Lower lobe of right lung (tissue), 2 donors: ENCODE data around the gene ERFL. TPM values are rescaled to one million over a fixed set of nuclear protein-coding genes. Genes with fewer than 3 reads are reported as not detected.

Experiments
- ATAC-seq, 2 donors: fragments of 200-7000 bp; cut with Tn5 transposase; one replicate each; pipeline ENCODE4 v1.9.1; 2020 to 2022; ENCODE audit warnings: mild to moderate bottlenecking in 2 of 2, moderate library complexity in 2 of 2
- DNase-seq: peaks from one replicate; pipeline ENCODE4 v3.0.0-alpha.2; 2020
- H3K27ac ChIP-seq: fragments of 200-600 bp; one replicate; pipeline ENCODE4 v1.8.0; 2022
- H3K27me3 ChIP-seq: fragments of 200-600 bp; one replicate; pipeline ENCODE4 v1.8.0; 2022; ENCODE audit warnings: low read depth
- H3K36me3 ChIP-seq: fragments of 200-600 bp; one replicate; pipeline ENCODE4 v1.8.0; 2022; ENCODE audit warnings: mild to moderate bottlenecking
- H3K4me1 ChIP-seq: fragments of 200-600 bp; one replicate; pipeline ENCODE4 v1.8.0; 2022
- H3K4me3 ChIP-seq: fragments of 200-600 bp; one replicate; pipeline ENCODE4 v1.8.0; 2022; ENCODE audit warnings: mild to moderate bottlenecking
- H3K9me3 ChIP-seq: fragments of 200-600 bp; one replicate; pipeline ENCODE4 v1.8.0; 2022
- CTCF ChIP-seq: fragments of 200-600 bp; IDR thresholded peaks from one replicate; pipeline ENCODE4 v1.8.0; 2022; ENCODE audit warnings: antibody characterized with exemption, mild to moderate bottlenecking
- intact Hi-C: fragments of 100-400 bp; cut with DNase I; formaldehyde crosslinking; loops from one replicate; pipeline ENCODE4 v1.11.0; 2022
- total RNA-seq: library from RNA; stranded (reverse); fragmentation: NEBNext Ultra II Directional; extraction: Animal tissue kit (Norgen Biotek cat#: 25700); gene quantifications from one replicate; pipeline ENCODE4 v1.2.1, GENCODE V29; 2021
- donor health status: DM: no; HTN: yes; CAD: no; lungs with severe emphysema.

Gene ERFL
- total RNA-seq, 1 donor from 2014 or later, result 0.41 TPM

GRCh38 chr19:41932720-41933332, 4.6 kb upstream of the ERFL start:
- DNase-seq (no peak), ATAC-seq (no peak)
- TF ChIP-seq CTCF, result no peak
- Histone ChIP-seq H3K27me3 (peaks cover 60% of the 10 kb centered on the region), H3K36me3 (no peaks in the 10 kb centered on the region), H3K4me3 (no peak overlapping the region), H3K4me1 (peaks cover 14% of the 10 kb centered on the region), H3K27ac (no peak overlapping the region), H3K9me3 (no peaks in the 10 kb centered on the region)
- intact Hi-C loops, result loop anchor here (10.0 kb wide), 1 partner anchor 48 kb away; the partner anchor contains the start of gene ARHGEF1

DNA sequence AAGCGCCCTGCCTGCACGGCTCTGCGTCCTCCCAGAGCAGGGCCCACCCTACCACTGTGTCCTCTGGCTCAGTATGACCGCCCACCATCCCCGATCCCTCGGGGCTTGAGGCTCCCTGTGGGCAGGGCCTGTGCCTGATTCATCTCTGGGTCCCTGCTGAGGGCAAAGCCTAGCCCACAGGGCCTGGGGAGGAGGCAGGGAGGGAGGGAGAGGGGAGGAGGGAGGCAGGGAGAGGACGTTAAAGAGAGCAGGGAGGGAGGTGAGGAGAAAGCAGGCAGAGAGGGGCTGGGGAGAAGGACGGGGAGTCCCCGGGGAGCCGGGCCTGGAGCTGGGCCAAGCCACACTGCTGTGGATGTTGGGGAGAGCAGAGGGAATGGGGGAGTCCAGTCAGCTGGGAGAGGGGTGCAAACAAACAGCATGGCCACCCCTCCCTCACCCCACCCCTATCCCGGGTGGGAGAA, 4.0 kb upstream of the ERFL start:
- DNase-seq (no peak), ATAC-seq (no peak)
- H3K4me1 ChIP-seq, result peaks cover 16% of the 10 kb centered on the region
- TF ChIP-seq CTCF, result no peak
- intact Hi-C loops, result loop anchor here (10.0 kb wide), 1 partner anchor 47 kb away; the partner anchor contains the start of gene ARHGEF1
- no peaks in the 10 kb centered on the region for H3K9me3 ChIP-seq
- no peak overlapping the region for H3K27ac ChIP-seq
- peaks cover 65% of the 10 kb centered on the region for H3K27me3 ChIP-seq
- no peak overlapping the region for H3K4me3 ChIP-seq
- no peaks in the 10 kb centered on the region for H3K36me3 ChIP-seq

GRCh38 chr19:41930926-41931592, 2.8 kb upstream of the ERFL start:
- Histone ChIP-seq H3K27me3 (peaks cover 74% of the 10 kb centered on the region), H3K4me1 (peaks cover 16% of the 10 kb centered on the region), H3K36me3 (no peaks in the 10 kb centered on the region), H3K9me3 (no peaks in the 10 kb centered on the region), H3K4me3 (no peak overlapping the region), H3K27ac (no peak overlapping the region)
- TF ChIP-seq CTCF, result peak; percentile 28
- intact Hi-C loops, result loop anchor here (10.0 kb wide), 1 partner anchor 46 kb away; the partner anchor contains the start of gene ARHGEF1
- ATAC-seq (no peak), DNase-seq (no peak)

GRCh38 chr19:41930322-41930722, 2.1 kb upstream of the ERFL start:
- Histone ChIP-seq H3K27ac (no peak overlapping the region), H3K27me3 (peaks cover 74% of the 10 kb centered on the region), H3K4me3 (no peak overlapping the region), H3K36me3 (no peaks in the 10 kb centered on the region), H3K4me1 (peaks cover 16% of the 10 kb centered on the region), H3K9me3 (no peaks in the 10 kb centered on the region)
- intact Hi-C loops, result loop anchor here (10.0 kb wide), 1 partner anchor 46 kb away; the partner anchor contains the start of gene ARHGEF1
- no peak for ATAC-seq
- DNase-seq, result no peak
- no peak for TF ChIP-seq CTCF

- DNase-seq, result no peak
- H3K4me3 ChIP-seq, result no peak overlapping the region
- no peaks in the 10 kb centered on the region for H3K36me3 ChIP-seq
- no peak for TF ChIP-seq CTCF
- intact Hi-C loops, result loop anchor here (10.0 kb wide), 1 partner anchor 45 kb away; the partner anchor contains the start of gene ARHGEF1
- H3K27ac ChIP-seq, result no peak overlapping the region
- no peak for ATAC-seq
- no peaks in the 10 kb centered on the region for H3K9me3 ChIP-seq
- peaks cover 16% of the 10 kb centered on the region for H3K4me1 ChIP-seq
- H3K27me3 ChIP-seq, result peaks cover 77% of the 10 kb centered on the region
These were observed 1.4 kb upstream of the ERFL start for GRCh38 chr19:41929536-41930071.
